Stomach (tissue), 9 donors: ENCODE results near the gene VCL. TPM values are rescaled to one million over a fixed set of nuclear protein-coding genes. Genes with fewer than 3 reads are reported as not detected.

ENCODE experiments used
- DNase-seq, 2 donors: peaks; one replicate each; pipeline versions ENCODE4 v3.0.0 to v3.0.0-alpha.2; 2013 to 2019
- H3K27ac ChIP-seq, 5 donors: fragments of 200-600 bp in 4 of 5; sonication (generic) in 4 of 5; one replicate each; pipeline ENCODE4 v1.5.1; 2013 to 2019; ENCODE audit warnings: mild to moderate bottlenecking in 1 of 5, moderate library complexity in 1 of 5
- H3K27me3 ChIP-seq, 3 donors: fragments of 200-600 bp; sonication (generic); one replicate each; pipeline ENCODE4 v1.5.1; 2017 to 2019; ENCODE audit warnings: mixed run types in 1 of 3
- H3K36me3 ChIP-seq, 4 donors: fragments of 200-600 bp; sonication (generic); 1 replicate in 3 of 4; 2 replicates in 1 of 4; pipeline ENCODE4 v1.5.1; 2016 to 2019
- H3K4me1 ChIP-seq, 4 donors: fragments of 200-600 bp; sonication (generic); one replicate each; pipeline ENCODE4 v1.5.1; 2016 to 2019
- H3K4me3 ChIP-seq, 4 donors: fragments of 200-600 bp; sonication (generic) in 3 of 4; one replicate each; pipeline ENCODE4 v1.5.1; 2016 to 2019; ENCODE audit warnings: mild to moderate bottlenecking in 1 of 4
- H3K9me3 ChIP-seq, 4 donors: fragments of 200-600 bp; sonication (generic); one replicate each; pipeline ENCODE4 v1.5.1; 2016 to 2019
- EP300 ChIP-seq: sonication (generic); formaldehyde crosslinking; IDR thresholded peaks from one replicate; pipeline ENCODE4 v1.6.1; 2017; ENCODE audit warnings: antibody characterized with exemption
- POLR2A ChIP-seq, 4 donors: fragments of 450-650 bp; IDR thresholded peaks; one replicate each; pipeline ENCODE4 v1.6.1; 2016; ENCODE audit warnings: antibody characterized with exemption in 4 of 4, control low read depth in 2 of 4, mild to moderate bottlenecking in 1 of 4, moderate library complexity in 1 of 4
- POLR2AphosphoS5 ChIP-seq, 3 donors: sonication (generic); formaldehyde crosslinking; IDR thresholded peaks; one replicate each; pipeline ENCODE4 v1.6.1; 2016; ENCODE audit warnings: antibody characterized with exemption in 3 of 3
- WGBS, 5 donors: extraction: QIAGEN DNeasy Blood & Tissue Kit in 3 of 5; methylation state at CpG; one replicate each; pipeline versions ENCODE4 v1.1.5 to v1.1.7; 2013 to 2018; 5-methylcytosine and 5-hydroxymethylcytosine counted together
- intact Hi-C: fragments of 100-400 bp; cut with DNase I; formaldehyde crosslinking; loops from one replicate; pipeline ENCODE4 v1.15.1; 2023; ENCODE audit warnings: low total_unique reads
- polyA plus RNA-seq, 3 donors: library from polyadenylated mRNA; stranded (reverse); fragments of 200-250 nt; gene quantifications; one replicate each; pipeline ENCODE4 v1.2.3, GENCODE V29; 2013
- total RNA-seq, 5 donors: library from RNA; depleted of rRNA; stranded (reverse); fragments of >200 nt; gene quantifications; one replicate each; pipeline versions ENCODE4 v1.1.0 to v1.2.3, GENCODE V29; 2014 to 2016
- TF ChIP-seq, protein P1 (sequence below), 7 experiments: fragments of 450-650 bp in 4 of 7; fragments of 200-600 bp in 3 of 7; sonication (generic) in 3 of 7; IDR thresholded peaks; one replicate each; pipeline ENCODE4 v1.5.1; 2016 to 2019; ENCODE audit warnings: antibody characterized with exemption in 7 of 7, control low read depth in 2 of 7, mild to moderate bottlenecking in 1 of 7
- donor health status: healthy with polysubstance abuse.
- donor health status: Bipolar disorder and iron deficiency.
- donor health status: healthy.

Gene VCL
- total and polyA plus RNA-seq, 8 donors = 11.2 to 211 (median 62.3) TPM

DNA sequence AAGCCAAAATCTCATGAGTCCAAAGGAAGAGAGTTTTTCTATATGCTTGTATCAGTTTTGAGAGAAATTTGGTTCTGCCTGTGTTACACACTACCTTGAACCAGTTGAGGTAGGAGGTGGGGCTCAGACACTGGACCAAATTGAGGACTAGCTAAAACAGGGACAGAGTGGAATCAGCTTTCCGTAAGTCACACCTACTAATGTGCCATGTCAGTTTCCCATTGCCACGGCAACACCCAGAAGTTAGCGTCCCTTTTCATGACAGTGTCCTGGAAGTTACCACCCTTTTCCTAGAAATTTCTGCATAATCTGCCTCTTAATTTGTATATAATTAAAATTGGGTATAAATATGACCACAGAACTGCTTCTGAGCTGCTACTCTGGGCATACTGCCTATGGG is 162.1 kb downstream of the VCL start:
- 93 to 98% (median 96%) methylated on average over 3 of the region's 3 CpGs for WGBS, 5 donors
- intact Hi-C loops = no loop called here

DNA sequence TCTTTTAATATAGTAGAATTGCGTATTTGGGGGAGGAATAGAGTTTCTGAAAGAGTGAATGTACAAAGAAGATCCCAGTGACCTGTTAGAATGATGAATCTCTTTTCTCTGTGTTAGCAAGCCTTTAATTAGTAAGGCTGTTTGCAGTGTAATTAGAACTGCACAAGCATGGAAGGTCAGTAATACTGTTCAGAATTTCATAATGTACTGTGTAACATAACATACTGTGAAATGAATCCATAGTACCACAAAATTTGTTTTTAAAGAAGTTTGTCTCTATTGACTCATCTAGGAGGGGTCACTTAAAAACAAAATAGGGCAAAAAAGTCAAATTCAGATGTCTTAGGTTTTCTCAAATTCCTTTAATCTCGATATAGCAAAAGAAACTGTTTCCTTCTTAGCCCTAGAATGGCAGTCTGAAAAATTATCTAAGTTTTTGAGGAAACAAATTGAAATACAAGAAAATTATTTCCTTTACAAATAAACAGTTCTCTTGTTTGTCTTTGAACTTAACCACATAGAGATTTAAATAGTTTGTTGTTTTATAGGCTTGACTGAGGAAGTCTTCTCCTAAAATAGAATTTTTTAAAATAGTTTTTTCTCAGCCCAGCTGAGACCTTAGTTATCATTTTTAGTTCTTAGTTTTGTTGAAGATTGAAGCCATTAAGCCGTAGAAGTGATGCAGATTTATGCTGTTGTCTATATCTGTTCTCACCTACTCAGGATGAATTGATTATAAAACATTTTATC is 165.6 kb downstream of the VCL start:
- no peaks in the 10 kb centered on the region for H3K9me3 ChIP-seq
- no peak for TF ChIP-seq POLR2A (IDR thresholded peaks at IDR 0.05)
- TF ChIP-seq, protein P1, sequence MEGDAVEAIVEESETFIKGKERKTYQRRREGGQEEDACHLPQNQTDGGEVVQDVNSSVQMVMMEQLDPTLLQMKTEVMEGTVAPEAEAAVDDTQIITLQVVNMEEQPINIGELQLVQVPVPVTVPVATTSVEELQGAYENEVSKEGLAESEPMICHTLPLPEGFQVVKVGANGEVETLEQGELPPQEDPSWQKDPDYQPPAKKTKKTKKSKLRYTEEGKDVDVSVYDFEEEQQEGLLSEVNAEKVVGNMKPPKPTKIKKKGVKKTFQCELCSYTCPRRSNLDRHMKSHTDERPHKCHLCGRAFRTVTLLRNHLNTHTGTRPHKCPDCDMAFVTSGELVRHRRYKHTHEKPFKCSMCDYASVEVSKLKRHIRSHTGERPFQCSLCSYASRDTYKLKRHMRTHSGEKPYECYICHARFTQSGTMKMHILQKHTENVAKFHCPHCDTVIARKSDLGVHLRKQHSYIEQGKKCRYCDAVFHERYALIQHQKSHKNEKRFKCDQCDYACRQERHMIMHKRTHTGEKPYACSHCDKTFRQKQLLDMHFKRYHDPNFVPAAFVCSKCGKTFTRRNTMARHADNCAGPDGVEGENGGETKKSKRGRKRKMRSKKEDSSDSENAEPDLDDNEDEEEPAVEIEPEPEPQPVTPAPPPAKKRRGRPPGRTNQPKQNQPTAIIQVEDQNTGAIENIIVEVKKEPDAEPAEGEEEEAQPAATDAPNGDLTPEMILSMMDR (IDR thresholded peaks at IDR 0.05) = no peak
- no peak for TF ChIP-seq POLR2AphosphoS5 (IDR thresholded peaks at IDR 0.05)
- no peak for TF ChIP-seq EP300
- no peak overlapping the region for H3K27ac ChIP-seq
- intact Hi-C loops = no loop called here
- peaks cover 0 to 17% (median 3%) of the 10 kb centered on the region in 4 donors for H3K4me1 ChIP-seq
- H3K27me3 ChIP-seq = no peaks in the 10 kb centered on the region
- 63 to 86% (median 79%) methylated on average over 3 of the region's 3 CpGs for WGBS, 5 donors
- no peak overlapping the region for H3K4me3 ChIP-seq
- H3K36me3 ChIP-seq = peaks cover 0 to 4% (median 0%) of the 10 kb centered on the region in 4 donors
- DNase-seq = no peak

More for the DNA sequence above, 162.1 kb downstream of the VCL start:
- TF ChIP-seq POLR2AphosphoS5 (IDR thresholded peaks at IDR 0.05) (no peak), EP300 (no peak), POLR2A (IDR thresholded peaks at IDR 0.05) (no peak)
- TF ChIP-seq, protein P1 (IDR thresholded peaks at IDR 0.05) = no peak
- DNase-seq = no peak
- Histone ChIP-seq H3K36me3 (peaks cover 0 to 4% (median 0%) of the 10 kb centered on the region in 4 donors), H3K27me3 (no peaks in the 10 kb centered on the region), H3K27ac (no peak overlapping the region), H3K4me3 (no peak overlapping the region), H3K4me1 (peaks cover 0 to 19% (median 11%) of the 10 kb centered on the region in 4 donors), H3K9me3 (no peaks in the 10 kb centered on the region)

DNA sequence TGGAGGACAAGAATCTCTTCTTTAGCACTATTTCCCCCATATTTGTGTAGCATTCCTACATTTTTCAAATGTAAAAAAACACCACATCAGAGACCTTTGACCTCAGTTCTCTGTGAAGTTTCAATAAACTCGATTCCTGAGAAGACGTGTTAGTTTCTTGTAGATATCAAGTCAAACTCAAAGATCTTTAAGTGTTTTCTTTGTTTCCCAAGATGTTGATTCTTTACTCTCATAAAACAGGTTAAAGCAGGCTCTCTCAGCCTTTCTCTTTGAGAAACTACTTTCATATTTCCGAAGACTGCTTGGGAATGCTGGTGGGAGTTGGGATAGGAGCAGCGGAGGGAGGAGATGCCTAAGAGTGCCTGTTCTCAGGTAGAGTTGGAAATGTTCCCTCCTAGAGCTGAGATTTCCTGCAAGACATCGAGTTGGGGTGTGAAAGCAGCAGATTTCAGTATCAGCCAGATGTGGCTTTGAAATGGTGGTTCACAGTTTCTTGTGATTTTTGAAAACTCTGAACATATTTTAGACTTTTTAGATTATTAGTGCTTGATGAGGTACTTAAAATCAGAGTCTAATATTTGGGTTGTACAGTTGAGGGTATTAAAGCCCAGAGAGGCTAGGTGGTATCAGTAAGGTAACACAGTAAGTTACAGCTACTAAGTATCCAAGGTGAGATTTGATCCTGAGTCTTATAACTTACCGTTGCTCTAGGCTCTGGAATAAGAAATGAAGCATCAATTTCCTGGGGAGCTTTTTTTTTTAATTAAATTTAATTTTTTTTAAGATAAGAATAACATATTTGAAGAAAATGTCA is 167.0 kb downstream of the VCL start:
- intact Hi-C loops = no loop called here
- no peak overlapping the region for H3K4me3 ChIP-seq
- H3K27ac ChIP-seq = no peak overlapping the region
- TF ChIP-seq POLR2A (IDR thresholded peaks at IDR 0.05) (no peak), POLR2AphosphoS5 (IDR thresholded peaks at IDR 0.05) (no peak), EP300 (no peak)
- TF ChIP-seq, protein P1 (IDR thresholded peaks at IDR 0.05) = no peak
- 48 to 64% (median 59%) methylated on average over 6 of the region's 6 CpGs for WGBS, 5 donors
- H3K4me1 ChIP-seq = peaks cover 0 to 31% (median 13%) of the 10 kb centered on the region in 4 donors
- DNase-seq = no peak
- no peaks in the 10 kb centered on the region for H3K27me3 ChIP-seq
- peaks cover 0 to 4% (median 0%) of the 10 kb centered on the region in 4 donors for H3K36me3 ChIP-seq
- no peaks in the 10 kb centered on the region for H3K9me3 ChIP-seq

DNA sequence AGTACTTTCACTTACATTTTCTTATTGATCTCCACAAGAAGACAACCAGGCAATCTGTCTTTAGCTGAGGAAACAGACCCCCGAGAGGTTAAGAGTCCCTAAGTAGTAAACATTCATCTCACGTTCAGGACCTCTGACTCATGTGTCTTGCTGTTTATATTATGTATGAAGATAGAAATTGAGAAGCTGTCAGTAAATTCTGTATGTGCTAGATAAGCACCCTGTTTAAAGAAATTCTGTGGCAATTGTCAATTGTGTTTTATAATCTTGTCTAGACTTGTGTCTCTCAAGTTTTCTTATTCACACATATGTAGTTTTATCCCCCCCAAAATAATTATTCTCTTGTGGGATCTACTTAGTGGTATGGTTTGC is 167.6 kb downstream of the VCL start:
- intact Hi-C loops = no loop called here
- Histone ChIP-seq H3K4me3 (no peak overlapping the region), H3K9me3 (no peaks in the 10 kb centered on the region), H3K27ac (no peak overlapping the region), H3K4me1 (peaks cover 0 to 32% (median 13%) of the 10 kb centered on the region in 4 donors), H3K27me3 (no peaks in the 10 kb centered on the region), H3K36me3 (peaks cover 0 to 4% (median 0%) of the 10 kb centered on the region in 4 donors)
- no peak for DNase-seq
- TF ChIP-seq, protein P1 (IDR thresholded peaks at IDR 0.05) = no peak
- TF ChIP-seq POLR2A (IDR thresholded peaks at IDR 0.05) = no peak
- TF ChIP-seq POLR2AphosphoS5 (IDR thresholded peaks at IDR 0.05) = no peak
- no peak for TF ChIP-seq EP300
- 48 to 62% (median 52%) methylated on average over 2 of the region's 2 CpGs for WGBS, 5 donors
